Stomach (tissue), 9 donors: Measurements from ENCODE around the gene LGALS9. TPM values are rescaled to one million over a fixed set of nuclear protein-coding genes. Genes with fewer than 3 reads are reported as not detected.
"Not testable (repeated sequence)": the region's sequence is repeated elsewhere in the genome, so short reads cannot be mapped to it uniquely, and the experiment has no call there.

Experiments used
- DNase-seq, 2 donors: peaks; one replicate each; pipeline versions ENCODE4 v3.0.0 to v3.0.0-alpha.2; 2013 to 2019
- H3K27ac ChIP-seq, 5 donors: fragments of 200-600 bp in 4 of 5; sonication (generic) in 4 of 5; one replicate each; pipeline ENCODE4 v1.5.1; 2013 to 2019; ENCODE audit warnings: mild to moderate bottlenecking in 1 of 5, moderate library complexity in 1 of 5
- H3K27me3 ChIP-seq, 3 donors: fragments of 200-600 bp; sonication (generic); one replicate each; pipeline ENCODE4 v1.5.1; 2017 to 2019; ENCODE audit warnings: mixed run types in 1 of 3
- H3K36me3 ChIP-seq, 4 donors: fragments of 200-600 bp; sonication (generic); 1 replicate in 3 of 4; 2 replicates in 1 of 4; pipeline ENCODE4 v1.5.1; 2016 to 2019
- H3K4me1 ChIP-seq, 4 donors: fragments of 200-600 bp; sonication (generic); one replicate each; pipeline ENCODE4 v1.5.1; 2016 to 2019
- H3K4me3 ChIP-seq, 4 donors: fragments of 200-600 bp; sonication (generic) in 3 of 4; one replicate each; pipeline ENCODE4 v1.5.1; 2016 to 2019; ENCODE audit warnings: mild to moderate bottlenecking in 1 of 4
- H3K9me3 ChIP-seq, 4 donors: fragments of 200-600 bp; sonication (generic); one replicate each; pipeline ENCODE4 v1.5.1; 2016 to 2019
- CTCF ChIP-seq, 7 experiments: fragments of 450-650 bp in 4 of 7; fragments of 200-600 bp in 3 of 7; sonication (generic) in 3 of 7; IDR thresholded peaks; one replicate each; pipeline ENCODE4 v1.5.1; 2016 to 2019; ENCODE audit warnings: antibody characterized with exemption in 7 of 7, control low read depth in 2 of 7, mild to moderate bottlenecking in 1 of 7
- EP300 ChIP-seq: sonication (generic); formaldehyde crosslinking; IDR thresholded peaks from one replicate; pipeline ENCODE4 v1.6.1; 2017; ENCODE audit warnings: antibody characterized with exemption
- POLR2A ChIP-seq, 4 donors: fragments of 450-650 bp; IDR thresholded peaks; one replicate each; pipeline ENCODE4 v1.6.1; 2016; ENCODE audit warnings: antibody characterized with exemption in 4 of 4, control low read depth in 2 of 4, mild to moderate bottlenecking in 1 of 4, moderate library complexity in 1 of 4
- POLR2AphosphoS5 ChIP-seq, 3 donors: sonication (generic); formaldehyde crosslinking; IDR thresholded peaks; one replicate each; pipeline ENCODE4 v1.6.1; 2016; ENCODE audit warnings: antibody characterized with exemption in 3 of 3
- WGBS, 5 donors: extraction: QIAGEN DNeasy Blood & Tissue Kit in 3 of 5; methylation state at CpG; one replicate each; pipeline versions ENCODE4 v1.1.5 to v1.1.7; 2013 to 2018; 5-methylcytosine and 5-hydroxymethylcytosine counted together
- intact Hi-C: fragments of 100-400 bp; cut with DNase I; formaldehyde crosslinking; loops from one replicate; pipeline ENCODE4 v1.15.1; 2023; ENCODE audit warnings: low total_unique reads
- polyA plus RNA-seq, 3 donors: library from polyadenylated mRNA; stranded (reverse); fragments of 200-250 nt; gene quantifications; one replicate each; pipeline ENCODE4 v1.2.3, GENCODE V29; 2013
- total RNA-seq, 5 donors: library from RNA; depleted of rRNA; stranded (reverse); fragments of >200 nt; gene quantifications; one replicate each; pipeline versions ENCODE4 v1.1.0 to v1.2.3, GENCODE V29; 2014 to 2016
- donor health status: healthy with polysubstance abuse.
- donor health status: Bipolar disorder and iron deficiency.
- donor health status: healthy.

The LGALS9 gene
- total and polyA plus RNA-seq, 8 donors, result 54.0 to 341 (median 97.7) TPM

DNA sequence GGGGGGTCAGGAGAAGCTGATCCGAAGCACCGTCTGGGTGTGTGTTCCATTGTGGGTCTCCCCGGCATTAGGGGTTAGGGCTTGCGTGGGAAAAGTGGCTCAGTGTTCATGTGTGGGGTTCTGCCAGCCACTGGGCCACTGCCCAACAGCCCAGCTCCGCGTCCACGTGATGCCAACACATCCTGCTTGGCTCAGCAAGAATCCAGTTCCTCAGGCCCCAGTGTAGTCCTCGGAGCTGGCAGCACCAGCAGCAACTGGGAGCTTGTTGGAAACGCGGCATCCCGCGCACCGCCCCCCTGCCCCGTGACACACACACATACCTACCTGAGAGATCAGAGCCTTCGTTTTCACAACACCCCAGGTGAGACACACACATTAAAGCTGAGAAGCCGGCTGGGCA, 18.9 kb downstream of the LGALS9 start:
- intact Hi-C loops, result loop anchor here (5.0 kb wide), 1 partner anchor 43 kb away; no protein-coding TSS in a partner anchor
- no peaks in the 10 kb centered on the region for H3K9me3 ChIP-seq
- no peak for TF ChIP-seq POLR2A (IDR thresholded peaks at IDR 0.05)
- no peak for TF ChIP-seq EP300
- no peak for TF ChIP-seq POLR2AphosphoS5 (IDR thresholded peaks at IDR 0.05)
- TF ChIP-seq CTCF (IDR thresholded peaks at IDR 0.05), result no peak
- 48 to 74% (median 72%) methylated on average over 7 to 16 of the region's 16 CpGs for WGBS, 5 donors
- H3K36me3 ChIP-seq, result peaks cover 0 to 26% (median 12%) of the 10 kb centered on the region in 4 donors
- H3K27ac ChIP-seq, result peak overlapping the region in 2 of 5 donors; percentile 23 to 53
- peaks cover 0 to 25% (median 23%) of the 10 kb centered on the region in 4 donors for H3K4me1 ChIP-seq
- peaks cover 0 to 1% (median 0%) of the 10 kb centered on the region in 3 donors for H3K27me3 ChIP-seq
- peak in 1 of 2 donors; percentile 58 for DNase-seq
- no peak overlapping the region for H3K4me3 ChIP-seq

GRCh38 chr17:27650836-27651235, 19.8 kb downstream of the LGALS9 start:
- H3K9me3 ChIP-seq, result no peaks in the 10 kb centered on the region
- no peak for DNase-seq
- peaks cover 0 to 26% (median 12%) of the 10 kb centered on the region in 4 donors for H3K36me3 ChIP-seq
- no peak for TF ChIP-seq CTCF (IDR thresholded peaks at IDR 0.05)
- no peak for TF ChIP-seq EP300
- no peak for TF ChIP-seq POLR2A (IDR thresholded peaks at IDR 0.05)
- no peak for TF ChIP-seq POLR2AphosphoS5 (IDR thresholded peaks at IDR 0.05)
- H3K4me3 ChIP-seq, result no peak overlapping the region
- 79 to 88% (median 85%) methylated on average over 11 of the region's 11 CpGs for WGBS, 5 donors
- peaks cover 0 to 6% (median 0%) of the 10 kb centered on the region in 3 donors for H3K27me3 ChIP-seq
- intact Hi-C loops, result loop anchor here (5.0 kb wide), 1 partner anchor 44 kb away; no protein-coding TSS in a partner anchor
- no peak overlapping the region for H3K27ac ChIP-seq
- H3K4me1 ChIP-seq, result peaks cover 0 to 25% (median 22%) of the 10 kb centered on the region in 4 donors

DNA sequence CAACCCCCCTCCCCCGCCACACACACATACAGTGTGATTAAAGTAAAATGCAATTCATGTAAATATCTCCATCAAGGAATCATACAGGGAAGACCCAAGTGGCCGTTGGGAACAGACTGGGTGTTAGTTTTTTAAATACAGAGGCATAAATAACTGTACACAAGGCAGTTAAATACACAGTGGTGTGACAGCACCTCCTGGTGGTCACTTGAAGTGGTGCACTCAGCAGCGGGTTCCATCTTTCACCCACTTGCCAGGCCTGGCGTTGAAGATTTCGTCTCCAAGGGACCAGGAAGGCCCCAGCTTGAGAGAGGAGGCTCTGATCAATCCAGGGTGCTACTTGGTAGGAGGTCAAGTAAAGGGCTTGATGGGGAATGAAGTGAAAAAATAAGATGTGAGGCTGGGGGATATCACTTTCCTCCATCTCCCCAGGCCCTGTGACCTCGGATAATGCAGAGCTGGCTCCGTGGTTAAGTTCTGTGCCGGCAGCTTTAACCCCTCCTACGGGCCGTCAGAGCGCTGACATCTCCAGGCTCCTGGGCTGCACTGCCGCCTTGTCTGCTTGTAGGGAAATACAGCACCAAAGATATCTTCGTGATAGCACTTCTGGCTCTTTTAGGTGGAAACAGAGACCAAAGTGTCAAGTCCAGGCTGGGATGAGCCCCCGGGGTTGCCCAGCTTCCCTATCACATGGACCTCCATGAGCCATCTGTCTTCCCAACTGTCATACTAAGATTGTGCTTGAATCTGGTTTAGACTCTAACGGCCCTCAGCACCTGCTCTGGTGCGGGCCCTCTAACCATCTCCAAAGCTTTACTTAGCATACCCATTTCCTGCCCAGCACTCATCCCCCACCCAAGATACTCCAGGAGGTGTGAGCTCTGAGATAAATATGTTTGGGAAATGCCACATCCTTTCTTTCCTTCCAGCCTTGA, 20.7 kb downstream of the LGALS9 start:
- TF ChIP-seq POLR2AphosphoS5 (IDR thresholded peaks at IDR 0.05), result peak in 1 of 3 donors; percentile 15
- peak in 5 of 7 experiments; percentile 81 to 98 (median 94) for TF ChIP-seq CTCF (IDR thresholded peaks at IDR 0.05)
- no peak for TF ChIP-seq POLR2A (IDR thresholded peaks at IDR 0.05)
- H3K4me1 ChIP-seq, result peaks cover 0 to 25% (median 22%) of the 10 kb centered on the region in 4 donors
- H3K36me3 ChIP-seq, result peaks cover 0 to 24% (median 11%) of the 10 kb centered on the region in 4 donors
- intact Hi-C loops, result loop anchor here (5.0 kb wide), 1 partner anchor 44 kb away; no protein-coding TSS in a partner anchor
- 40 to 57% (median 49%) methylated on average over 15 to 16 of the region's 16 CpGs for WGBS, 5 donors
- peak; percentile 75 to 77 for DNase-seq
- peaks cover 0 to 6% (median 0%) of the 10 kb centered on the region in 3 donors for H3K27me3 ChIP-seq
- H3K9me3 ChIP-seq, result no peaks in the 10 kb centered on the region
- H3K27ac ChIP-seq, result no peak overlapping the region
- H3K4me3 ChIP-seq, result no peak overlapping the region

- intact Hi-C loops, result loop anchor here (5.0 kb wide), 1 partner anchor 46 kb away; no protein-coding TSS in a partner anchor
Measured at GRCh38 chr17:27653449-27653971, 22.5 kb downstream of the LGALS9 start.

More at GRCh38 chr17:27653449-27653971, 22.5 kb downstream of the LGALS9 start:
- not testable (repeated sequence) for DNase-seq, H3K27me3 ChIP-seq, H3K36me3 ChIP-seq, H3K27ac ChIP-seq, H3K9me3 ChIP-seq, H3K4me3 ChIP-seq
- 72 to 82% (median 75%) methylated on average over 8 to 9 of the region's 9 CpGs for WGBS, 5 donors
- H3K4me1 ChIP-seq, result peaks cover 0 to 21% (median 15%) of the 10 kb centered on the region in 4 donors
